Osteoblast (primary cell): ENCODE results near the gene HPGDS. TPM values are rescaled to one million over a fixed set of nuclear protein-coding genes. Genes with fewer than 3 reads are reported as not detected.
A peak's percentile ranks its signal among the peaks of the same experiment; 100 is the strongest.
"Not testable (repeated sequence)": the region's sequence is repeated elsewhere in the genome, so short reads cannot be mapped to it uniquely, and the experiment has no call there.

ENCODE experiments used
- DNase-seq: peaks from one replicate; pipeline ENCODE4 v3.0.0; 2011; ENCODE audit warnings: low spot score, mixed read lengths; ENCODE audit not compliant: insufficient read length; ENCODE audit errors: missing footprints
- H2AFZ ChIP-seq: 2 replicates; pipeline ENCODE4 v1.6.0; 2011; ENCODE audit warnings: mild to moderate bottlenecking, low read length
- H3K27ac ChIP-seq: 2 replicates; pipeline ENCODE4 v1.5.1; 2011; ENCODE audit warnings: mild to moderate bottlenecking, low read depth, low read length, moderate library complexity
- H3K27me3 ChIP-seq: 2 replicates; pipeline ENCODE4 v1.6.0; 2012; ENCODE audit warnings: mild to moderate bottlenecking, control low read depth, inconsistent platforms, low read length, moderate library complexity; ENCODE audit not compliant: insufficient read depth
- H3K36me3 ChIP-seq: 2 replicates; pipeline ENCODE4 v1.5.1; 2011; ENCODE audit warnings: mild to moderate bottlenecking, low read length, control low read depth, moderate library complexity; ENCODE audit not compliant: insufficient read depth
- H3K4me1 ChIP-seq: 2 replicates; pipeline ENCODE4 v1.5.1; 2011; ENCODE audit warnings: mild to moderate bottlenecking, low read length, control low read depth, moderate library complexity; ENCODE audit not compliant: insufficient read depth
- H3K4me2 ChIP-seq: 2 replicates; pipeline ENCODE4 v1.6.0; 2011; ENCODE audit warnings: mild to moderate bottlenecking, low read length; ENCODE audit not compliant: insufficient read depth
- H3K4me3 ChIP-seq: fragments of 200-600 bp; sonication (generic); 3 replicates; pipeline ENCODE4 v1.5.1; 2012; ENCODE audit warnings: mild to moderate bottlenecking, low read length, inconsistent platforms; ENCODE audit not compliant: insufficient read depth
- H3K79me2 ChIP-seq: 2 replicates; pipeline ENCODE4 v1.6.0; 2012; ENCODE audit warnings: mild to moderate bottlenecking, low read length, control low read depth, inconsistent platforms; ENCODE audit not compliant: insufficient read depth
- H3K9me3 ChIP-seq: 2 replicates; pipeline ENCODE4 v1.5.1; 2011; ENCODE audit warnings: low read depth, low read length, control low read depth
- H4K20me1 ChIP-seq: 2 replicates; pipeline ENCODE4 v1.6.0; 2012; ENCODE audit warnings: mild to moderate bottlenecking, low read length, control low read depth; ENCODE audit not compliant: insufficient read depth
- CTCF ChIP-seq: IDR thresholded peaks from 2 replicates; pipeline ENCODE4 v1.5.1; 2011; ENCODE audit warnings: mild to moderate bottlenecking, low read depth, low read length, moderate library complexity; ENCODE audit errors: extremely low read depth
- total RNA-seq: library from RNA; depleted of rRNA; stranded (reverse); fragments of >200 nt; gene quantifications from 2 replicates; pipeline ENCODE4 v1.2.3, GENCODE V29; 2012

Gene HPGDS
- not detected in 2 replicates for total RNA-seq

GRCh38 chr4:94342694-94343093 is at the start of gene HPGDS:
Gene HPGDS, minus strand, starts transcription at chr4:94342836. Its CDS starts 8,207 bp downstream, at chr4:94334629.
- H3K4me3 ChIP-seq: no peak within 1 kb of the TSS
- H2AFZ ChIP-seq: peak within 1 kb of the TSS; percentile 51
- no peak for DNase-seq
- no peaks in the 10 kb centered on the region for H3K27me3 ChIP-seq
- H3K27ac ChIP-seq: no peak within 1 kb of the TSS
- no peak for TF ChIP-seq CTCF
- no peaks in the 10 kb centered on the region for H3K4me1 ChIP-seq
- no peaks in the 10 kb centered on the region for H3K36me3 ChIP-seq
- H3K9me3 ChIP-seq: no peaks in the 10 kb centered on the region
- H4K20me1 ChIP-seq: no peaks in the 10 kb centered on the region
- no peaks in the 10 kb centered on the region for H3K79me2 ChIP-seq
- no peak within 1 kb of the TSS for H3K4me2 ChIP-seq

- Histone ChIP-seq H3K79me2 (no peaks in the 10 kb centered on the region), H3K9me3 (no peaks in the 10 kb centered on the region), H3K4me1 (no peaks in the 10 kb centered on the region), H4K20me1 (no peaks in the 10 kb centered on the region), H3K27me3 (no peaks in the 10 kb centered on the region), H3K27ac (no peak overlapping the region), H3K36me3 (no peaks in the 10 kb centered on the region), H3K4me2 (no peak overlapping the region), H2AFZ (no peak overlapping the region), H3K4me3 (no peak overlapping the region)
- DNase-seq: no peak
- peak; percentile 59 for TF ChIP-seq CTCF
These were observed 48.3 kb upstream of the HPGDS start for GRCh38 chr4:94390804-94391410.

GRCh38 chr4:94389595-94390267 is 47.1 kb upstream of the HPGDS start:
- Histone ChIP-seq H3K27ac (no peak overlapping the region), H2AFZ (no peak overlapping the region)
- no peak for DNase-seq

GRCh38 chr4:94387965-94388364 is 45.3 kb upstream of the HPGDS start:
- H3K4me2 ChIP-seq, H3K79me2 ChIP-seq, H2AFZ ChIP-seq, H3K4me3 ChIP-seq, H4K20me1 ChIP-seq, DNase-seq, H3K36me3 ChIP-seq, H3K9me3 ChIP-seq, H3K4me1 ChIP-seq, H3K27me3 ChIP-seq, H3K27ac ChIP-seq: not testable (repeated sequence)

More at GRCh38 chr4:94389595-94390267, 47.1 kb upstream of the HPGDS start:
- no peak for TF ChIP-seq CTCF
- H4K20me1 ChIP-seq: no peaks in the 10 kb centered on the region
- H3K27me3 ChIP-seq: no peaks in the 10 kb centered on the region
- H3K4me1 ChIP-seq: no peaks in the 10 kb centered on the region
- no peak overlapping the region for H3K4me3 ChIP-seq
- H3K4me2 ChIP-seq: no peak overlapping the region
- H3K36me3 ChIP-seq: no peaks in the 10 kb centered on the region
- no peaks in the 10 kb centered on the region for H3K9me3 ChIP-seq
- H3K79me2 ChIP-seq: no peaks in the 10 kb centered on the region

- not testable (repeated sequence) for H2AFZ ChIP-seq, H4K20me1 ChIP-seq, H3K9me3 ChIP-seq, H3K27ac ChIP-seq, H3K27me3 ChIP-seq, H3K4me3 ChIP-seq, H3K79me2 ChIP-seq, H3K36me3 ChIP-seq, H3K4me2 ChIP-seq, H3K4me1 ChIP-seq, DNase-seq
These were observed 42.8 kb upstream of the HPGDS start for GRCh38 chr4:94385452-94385851.

- not testable (repeated sequence) for H3K27me3 ChIP-seq, H2AFZ ChIP-seq, H3K4me1 ChIP-seq, H4K20me1 ChIP-seq, H3K27ac ChIP-seq, H3K36me3 ChIP-seq, DNase-seq, H3K9me3 ChIP-seq, H3K79me2 ChIP-seq, H3K4me2 ChIP-seq, H3K4me3 ChIP-seq
These were observed 40.3 kb upstream of the HPGDS start for GRCh38 chr4:94382891-94383290.
